ELR (cell line): ENCODE measurements around the gene CWC15.
"Not testable (repeated sequence)": the region's sequence is repeated elsewhere in the genome, so short reads cannot be mapped to it uniquely, and the experiment has no call there.

Experiments used
- DNase-seq: peaks from one replicate; pipeline ENCODE4 v3.0.0-alpha.2; 2015; ENCODE audit warnings: low read depth

Gene CWC15

DNA sequence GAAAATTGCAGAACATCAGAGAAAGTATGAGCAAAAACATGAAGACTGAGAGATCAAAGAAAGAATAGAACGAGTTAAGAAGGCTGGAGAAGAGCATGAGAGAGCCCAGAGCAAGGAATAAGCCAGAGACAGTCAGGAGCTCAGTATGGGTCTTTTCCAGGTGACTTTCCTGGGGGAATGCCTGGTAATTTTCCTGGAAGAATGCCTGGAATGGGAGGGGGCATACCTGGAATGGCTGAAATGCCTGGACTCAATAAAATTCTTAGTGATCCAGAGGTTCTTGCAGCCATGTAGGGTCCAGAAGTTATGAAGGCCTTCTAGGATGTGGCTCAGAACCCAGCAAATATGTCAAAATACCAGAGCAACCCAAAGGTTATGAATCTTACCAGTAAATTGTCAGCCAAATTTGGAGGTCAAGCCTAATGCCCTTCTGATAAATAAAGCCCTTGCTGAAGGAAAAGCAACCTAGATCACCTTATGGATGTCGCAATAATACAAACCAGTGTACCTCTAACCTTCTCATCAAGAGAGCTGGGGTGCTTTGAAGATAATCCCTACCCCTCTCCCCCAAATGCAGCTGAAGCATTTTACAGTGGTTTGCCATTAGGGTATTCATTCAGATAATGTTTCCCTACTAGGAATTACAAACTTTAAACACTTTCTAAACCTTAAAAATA lies 59.5 kb downstream of the CWC15 start:
- not testable (repeated sequence) for DNase-seq

DNA sequence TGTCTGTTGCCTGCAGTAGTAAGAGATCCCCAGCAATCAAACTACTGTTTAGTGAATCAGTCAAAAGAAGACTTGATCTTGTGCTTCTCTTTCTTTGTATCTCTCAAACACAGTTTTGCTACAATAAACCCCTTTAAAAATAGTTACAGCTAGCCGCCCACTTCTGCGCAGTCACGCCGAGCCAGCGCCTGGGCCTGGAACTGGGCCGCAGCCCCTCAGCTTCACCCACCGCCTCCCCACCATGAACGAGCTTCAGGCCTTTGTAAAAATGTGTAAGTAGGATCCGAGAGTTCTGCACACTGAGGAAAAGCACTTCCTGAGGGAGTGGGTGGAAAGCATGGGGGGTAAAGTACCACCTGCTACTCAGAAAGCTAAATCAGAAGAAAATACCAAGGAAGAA lies 60.5 kb downstream of the CWC15 start:
- DNase-seq: no peak
